Activated T-cell treated with anti-CD3 and anti-CD28 coated beads for 48 hours (primary cell): ENCODE results near the gene HMCN2.
A peak's percentile ranks its signal among the peaks of the same experiment; 100 is the strongest.
"Not testable (repeated sequence)": the region's sequence is repeated elsewhere in the genome, so short reads cannot be mapped to it uniquely, and the experiment has no call there.

Source experiments
- DNase-seq: peaks from one replicate; pipeline ENCODE4 v3.0.0-alpha.2; 2020; ENCODE audit warnings: low read depth

HMCN2 gene

DNA sequence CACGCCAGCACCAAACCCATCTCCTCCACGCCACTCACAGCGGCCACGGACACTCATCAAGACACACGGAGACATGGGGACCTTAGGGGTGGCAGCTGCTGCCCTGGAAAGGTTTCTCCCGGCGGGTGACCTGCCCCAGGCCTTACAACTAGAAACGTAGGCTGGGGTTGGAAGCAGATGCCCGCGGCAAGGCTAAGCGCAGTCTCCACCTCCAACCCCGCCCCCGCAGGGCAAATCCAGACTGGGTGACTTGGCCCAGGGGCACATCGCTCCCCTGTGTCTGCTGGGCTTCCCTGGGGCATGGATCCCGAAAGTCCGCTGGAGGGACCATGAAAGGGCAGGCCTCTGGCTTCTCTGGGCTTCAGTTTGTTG lies 167.2 kb downstream of the HMCN2 start:
- no peak for DNase-seq

DNA sequence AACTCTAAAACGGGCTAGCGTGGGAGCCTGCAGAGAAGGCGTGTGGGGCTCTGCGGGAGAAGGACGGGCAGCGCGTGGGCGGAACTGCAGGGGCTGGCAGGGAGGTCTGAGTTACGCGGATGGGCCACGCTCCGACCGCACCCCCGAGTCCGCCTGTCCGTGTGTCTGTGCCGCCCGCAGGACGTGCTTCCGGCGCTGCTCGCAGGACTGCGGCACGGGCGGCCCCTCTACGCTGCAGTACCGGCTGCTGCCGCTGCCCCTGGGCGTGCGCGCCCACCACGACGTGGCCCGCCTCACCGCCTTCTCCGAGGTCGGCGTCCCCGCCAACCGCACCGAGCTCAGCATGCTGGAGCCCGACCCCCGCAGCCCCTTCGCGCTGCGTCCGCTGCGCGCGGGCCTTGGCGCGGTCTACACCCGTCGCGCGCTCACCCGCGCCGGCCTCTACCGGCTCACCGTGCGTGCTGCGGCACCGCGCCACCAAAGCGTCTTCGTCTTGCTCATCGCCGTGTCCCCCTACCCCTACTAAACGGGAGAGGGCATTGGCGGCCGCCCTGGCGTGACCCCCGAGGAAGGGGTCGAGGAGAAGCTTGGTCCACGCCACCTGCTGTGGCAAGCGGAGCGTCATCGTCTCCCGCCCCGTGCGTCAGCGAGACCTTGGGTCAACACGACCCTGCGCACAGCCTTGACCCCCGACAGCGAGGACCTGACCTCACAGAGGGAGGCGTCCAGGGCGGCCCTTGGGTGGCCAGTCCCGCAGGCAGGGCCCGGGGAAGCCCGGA lies 167.8 kb downstream of the HMCN2 start:
- peak; percentile 50 for DNase-seq

GRCh38 chr9:130433947-130434262 lies 168.3 kb downstream of the HMCN2 start:
- no peak for DNase-seq

GRCh38 chr9:130434656-130435055 lies 169.1 kb downstream of the HMCN2 start:
- DNase-seq: not testable (repeated sequence)

- DNase-seq: no peak
Observed at GRCh38 chr9:130437011-130437789, 171.6 kb downstream of the HMCN2 start.

GRCh38 chr9:130438382-130438981 lies 172.9 kb downstream of the HMCN2 start:
- DNase-seq: no peak

DNA sequence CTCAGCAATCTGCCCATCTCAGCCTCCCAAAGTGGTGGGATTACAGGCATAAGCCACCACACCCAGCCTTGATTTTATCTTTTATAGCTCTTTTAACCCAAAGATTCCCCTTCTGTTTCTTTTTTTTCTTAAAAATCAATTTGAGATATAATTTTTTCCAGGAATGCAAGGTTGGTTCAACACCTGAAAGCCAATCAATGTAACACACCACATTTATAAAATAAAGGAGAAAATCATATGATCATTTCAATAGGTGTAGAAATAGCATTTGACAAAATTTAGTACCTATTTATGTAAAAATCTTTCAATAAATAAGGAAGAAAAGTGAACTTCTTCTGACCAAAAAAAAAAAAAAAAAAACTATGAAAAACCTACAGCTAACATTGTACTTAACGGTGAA lies 175.5 kb downstream of the HMCN2 start:
- no peak for DNase-seq

- DNase-seq: no peak
Observed at GRCh38 chr9:130442746-130443455, 177.3 kb downstream of the HMCN2 start.

DNA sequence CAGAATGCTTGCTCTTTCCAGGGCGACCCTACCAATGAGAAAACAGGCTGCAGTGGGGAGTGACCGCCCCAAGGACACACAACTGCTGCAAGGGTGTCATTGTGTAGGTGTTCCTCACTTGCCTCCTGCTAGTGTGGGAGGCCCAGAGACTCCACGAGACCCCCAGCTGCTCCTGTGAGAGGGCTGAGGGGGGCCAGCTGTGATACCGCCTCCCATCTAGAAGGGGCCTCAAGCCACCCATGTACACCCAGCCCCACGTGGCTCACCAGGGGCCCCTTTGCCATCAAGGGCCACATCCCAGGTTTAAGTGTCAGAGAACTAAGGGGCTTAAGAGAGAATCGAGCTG lies 177.9 kb downstream of the HMCN2 start:
- no peak for DNase-seq

DNA sequence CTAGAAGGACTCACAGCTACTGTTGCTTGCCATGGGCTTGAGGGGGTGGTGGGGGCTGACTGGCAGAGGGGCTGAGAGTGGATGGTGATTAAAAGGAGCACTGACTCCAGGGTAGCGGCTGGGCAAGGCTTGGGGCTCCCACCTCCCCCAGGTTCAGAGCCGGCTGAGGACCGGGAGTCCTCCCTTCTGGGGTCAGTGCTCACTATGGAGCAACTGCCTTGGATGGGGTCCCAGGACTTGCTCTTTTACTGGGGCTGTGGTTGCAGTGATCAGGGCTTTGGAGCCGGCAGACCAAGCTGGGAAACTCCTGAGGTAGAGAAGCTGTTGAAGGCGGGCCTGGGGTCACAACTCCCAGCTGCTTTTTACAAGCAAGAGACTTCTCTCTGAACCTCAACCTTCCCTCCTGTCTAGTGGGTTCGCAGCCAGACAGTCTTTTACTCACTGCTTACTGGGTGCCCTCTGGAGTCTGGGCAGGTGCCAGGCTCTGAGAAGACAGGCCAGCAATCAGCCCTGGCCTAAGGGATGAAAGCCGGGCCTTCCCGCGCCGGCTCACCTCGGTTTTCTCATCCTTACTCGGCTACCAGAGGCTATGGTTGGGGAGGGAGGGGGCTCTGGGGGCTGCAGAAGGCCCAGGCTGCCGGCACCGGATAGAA lies 178.4 kb downstream of the HMCN2 start:
- no peak for DNase-seq

DNA sequence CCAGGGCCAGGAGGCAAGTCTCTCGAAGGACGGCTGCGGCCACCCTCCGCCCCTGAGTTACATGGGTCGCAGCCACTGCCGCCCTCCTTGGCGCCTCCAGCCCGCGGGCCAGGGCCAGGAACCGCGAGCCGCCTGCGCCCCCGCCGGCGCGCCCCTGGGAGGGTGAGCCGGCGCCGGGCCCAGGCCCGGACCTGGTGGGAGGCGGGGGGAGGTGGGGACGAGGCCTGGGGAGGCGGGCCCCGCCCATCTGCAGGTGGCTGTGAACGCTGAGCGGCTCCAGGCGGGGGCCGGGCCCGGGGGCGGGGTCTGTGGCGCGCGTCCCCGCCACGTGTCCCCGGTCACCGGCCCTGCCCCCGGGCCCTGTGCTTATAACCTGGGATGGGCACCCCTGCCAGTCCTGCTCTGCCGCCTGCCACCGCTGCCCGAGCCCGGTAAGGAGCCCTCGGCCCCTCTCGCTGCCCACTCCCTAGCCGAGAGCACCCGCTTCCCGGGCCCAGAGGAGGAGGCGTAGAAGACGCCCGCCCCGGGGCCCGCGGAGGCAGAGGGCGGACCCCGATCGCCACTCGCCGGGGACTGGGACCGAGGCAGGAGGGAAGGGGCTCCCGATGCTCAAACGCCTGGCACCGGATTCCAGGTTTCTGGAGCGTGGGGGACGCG lies 179.1 kb downstream of the HMCN2 start, which contains the start of gene ASS1:
ASS1 (plus strand) TSS at position 397 of the 657 bp plus-strand sequence. CDS start 7,268 bp downstream, outside the sequence.
- peak; percentile 42 for DNase-seq

GRCh38 chr9:130445268-130445983 lies 179.9 kb downstream of the HMCN2 start:
- no peak for DNase-seq

GRCh38 chr9:130446101-130446861 lies 180.7 kb downstream of the HMCN2 start:
- no peak for DNase-seq

GRCh38 chr9:130447193-130447816 lies 181.7 kb downstream of the HMCN2 start:
- DNase-seq: no peak

DNA sequence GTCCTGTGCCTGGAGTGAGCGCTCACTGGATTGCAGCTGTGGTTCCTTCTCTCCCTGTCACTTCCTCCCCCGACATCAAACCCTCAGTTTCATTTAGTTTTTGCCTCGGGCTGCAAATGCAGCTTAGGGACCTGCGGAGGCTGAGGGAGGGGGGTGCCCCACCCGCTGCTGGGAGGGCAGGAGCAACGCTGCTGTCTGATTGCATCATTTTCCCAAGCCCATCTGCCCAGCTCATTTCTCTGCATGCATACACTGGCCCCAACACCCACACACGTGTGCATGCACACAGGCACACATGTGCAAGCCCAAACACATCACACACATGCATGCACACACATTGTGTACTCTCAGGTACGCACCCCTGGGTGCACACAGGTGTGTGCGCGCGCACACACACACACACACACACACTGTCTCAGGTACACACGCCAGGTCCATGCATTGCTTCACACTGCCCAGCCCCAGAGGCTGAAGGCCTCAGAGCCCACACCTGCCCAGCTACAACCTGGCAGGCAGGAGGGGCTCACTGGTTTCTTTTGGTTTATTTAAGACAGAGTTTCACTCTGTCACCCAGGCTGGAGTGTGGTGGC lies 182.6 kb downstream of the HMCN2 start:
- DNase-seq: no peak

GRCh38 chr9:130448771-130449603 lies 183.4 kb downstream of the HMCN2 start:
- DNase-seq: no peak

- no peak for DNase-seq
Observed at GRCh38 chr9:130450344-130451003, 184.9 kb downstream of the HMCN2 start.

DNA sequence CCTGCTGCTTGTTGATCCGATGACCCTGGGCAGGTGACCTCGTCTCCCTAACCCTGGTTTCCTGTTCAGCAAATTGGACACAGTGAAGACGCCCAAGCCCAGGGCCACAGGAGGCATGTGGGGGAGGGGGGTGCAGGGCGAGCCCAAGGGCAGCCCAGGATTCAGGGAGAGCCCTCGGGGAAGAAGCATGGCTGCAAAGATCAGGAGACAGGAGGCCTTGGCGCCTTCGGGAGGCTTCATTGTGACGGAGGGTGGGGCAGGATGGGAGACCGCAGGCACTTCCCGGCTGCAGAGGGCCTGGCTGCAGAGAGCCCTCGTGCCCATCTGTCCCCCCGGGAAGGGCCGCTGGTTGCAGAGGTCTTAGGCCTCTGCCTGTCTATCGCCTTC lies 185.4 kb downstream of the HMCN2 start:
- no peak for DNase-seq
